ENCODE results near the gene PTGS2.

GRCh38 chr1:186717286-186717685, 37.1 kb upstream of the PTGS2 start:
- TF ChIP-seq CTCF (IDR thresholded peaks at IDR 0.05 in 2 of 3, conservative IDR thresholded peaks at IDR 0.05 in 1 of 3; ENCODE audit: insufficient read depth in 2 of 3, low read depth in 1 of 3, low read length in 3 of 3) = no peak
- no peak for TF ChIP-seq MNT (conservative IDR thresholded peaks at IDR 0.05)
- no peak for TF ChIP-seq POLR2AphosphoS2 (IDR thresholded peaks at IDR 0.05; ENCODE audit: low read length)
- TF ChIP-seq EGR1 (conservative IDR thresholded peaks at IDR 0.05) = no peak
- TF ChIP-seq MAFF (IDR thresholded peaks at IDR 0.05; ENCODE audit: low read length) = no peak
